Measurements from ENCODE around the gene ATOSA.

Gene ATOSA

GRCh38 chr15:52706091-52706490 lies 26.9 kb upstream of the ATOSA start:
- Histone ChIP-seq H3K4me1 (ENCODE audit: control insufficient read depth, low read length) (peaks cover 82% of the 10 kb centered on the region), H3F3A (ENCODE audit: control insufficient read depth, insufficient read depth) (peaks cover 23% of the 10 kb centered on the region), H3K4me2 (ENCODE audit: low read length) (peak overlapping the region; percentile 15; the same call in 1 of the 2 replicates), H4K20me1 (ENCODE audit: control insufficient read depth, insufficient read depth, low read depth, low read length) (no peaks in the 10 kb centered on the region), H3K4me3 (ENCODE audit: low read length) (no peak overlapping the region), H3K9me2 (replicated peaks; ENCODE audit: control insufficient read depth, low read length) (no peaks in the 10 kb centered on the region), H3K79me2 (ENCODE audit: control insufficient read depth, low read length) (peaks cover 52% of the 10 kb centered on the region), H3K27me3 (ENCODE audit: control insufficient read depth, low read length) (no peaks in the 10 kb centered on the region), H3K27ac (ENCODE audit: low read depth, low read length) (no peak overlapping the region), H3K9me3 (ENCODE audit: control insufficient read depth, insufficient read depth, low read length) (no peaks in the 10 kb centered on the region), H3K36me3 (ENCODE audit: control insufficient read depth, low read length) (peaks cover 6% of the 10 kb centered on the region)
- TF ChIP-seq, protein P1, sequence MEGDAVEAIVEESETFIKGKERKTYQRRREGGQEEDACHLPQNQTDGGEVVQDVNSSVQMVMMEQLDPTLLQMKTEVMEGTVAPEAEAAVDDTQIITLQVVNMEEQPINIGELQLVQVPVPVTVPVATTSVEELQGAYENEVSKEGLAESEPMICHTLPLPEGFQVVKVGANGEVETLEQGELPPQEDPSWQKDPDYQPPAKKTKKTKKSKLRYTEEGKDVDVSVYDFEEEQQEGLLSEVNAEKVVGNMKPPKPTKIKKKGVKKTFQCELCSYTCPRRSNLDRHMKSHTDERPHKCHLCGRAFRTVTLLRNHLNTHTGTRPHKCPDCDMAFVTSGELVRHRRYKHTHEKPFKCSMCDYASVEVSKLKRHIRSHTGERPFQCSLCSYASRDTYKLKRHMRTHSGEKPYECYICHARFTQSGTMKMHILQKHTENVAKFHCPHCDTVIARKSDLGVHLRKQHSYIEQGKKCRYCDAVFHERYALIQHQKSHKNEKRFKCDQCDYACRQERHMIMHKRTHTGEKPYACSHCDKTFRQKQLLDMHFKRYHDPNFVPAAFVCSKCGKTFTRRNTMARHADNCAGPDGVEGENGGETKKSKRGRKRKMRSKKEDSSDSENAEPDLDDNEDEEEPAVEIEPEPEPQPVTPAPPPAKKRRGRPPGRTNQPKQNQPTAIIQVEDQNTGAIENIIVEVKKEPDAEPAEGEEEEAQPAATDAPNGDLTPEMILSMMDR (IDR thresholded peaks at IDR 0.05; ENCODE audit: low read depth, low read length, poor library complexity, severe bottlenecking): no peak
- TF ChIP-seq EZH2phosphoT487 (IDR thresholded peaks at IDR 0.05; ENCODE audit: borderline replicate concordance, low read length): no peak

GRCh38 chr15:52702390-52702789 lies 23.2 kb upstream of the ATOSA start:
- TF ChIP-seq, protein P1 (IDR thresholded peaks at IDR 0.05; ENCODE audit: low read depth, low read length, poor library complexity, severe bottlenecking): no peak
- Histone ChIP-seq H3K4me2 (ENCODE audit: low read length) (peak overlapping the region; percentile 71), H3K27me3 (ENCODE audit: control insufficient read depth, low read length) (no peaks in the 10 kb centered on the region), H3K36me3 (ENCODE audit: control insufficient read depth, low read length) (peaks cover 3% of the 10 kb centered on the region; the same call in 1 of the 2 replicates), H3K4me1 (ENCODE audit: control insufficient read depth, low read length) (peaks cover 73% of the 10 kb centered on the region), H3K9me3 (ENCODE audit: control insufficient read depth, insufficient read depth, low read length) (no peaks in the 10 kb centered on the region), H3K9me2 (replicated peaks; ENCODE audit: control insufficient read depth, low read length) (no peaks in the 10 kb centered on the region), H3K4me3 (ENCODE audit: low read length) (peak overlapping the region; percentile 60), H3K27ac (ENCODE audit: low read depth, low read length) (peak overlapping the region; percentile 34), H3K79me2 (ENCODE audit: control insufficient read depth, low read length) (peaks cover 43% of the 10 kb centered on the region), H4K20me1 (ENCODE audit: control insufficient read depth, insufficient read depth, low read depth, low read length) (no peaks in the 10 kb centered on the region), H3F3A (ENCODE audit: control insufficient read depth, insufficient read depth) (peaks cover 11% of the 10 kb centered on the region)

GRCh38 chr15:52699457-52699856 lies 20.3 kb upstream of the ATOSA start:
- 0 out of 2 replicates have a peak, but pooled peaks cover 3% of the 10 kb centered on the region for H3F3A ChIP-seq (ENCODE audit: control insufficient read depth, insufficient read depth)
- H3K27me3 ChIP-seq (ENCODE audit: control insufficient read depth, low read length): no peaks in the 10 kb centered on the region
- H3K4me2 ChIP-seq (ENCODE audit: low read length): peak overlapping the region; percentile 39
- peaks cover 71% of the 10 kb centered on the region for H3K4me1 ChIP-seq (ENCODE audit: control insufficient read depth, low read length)
- H4K20me1 ChIP-seq (ENCODE audit: control insufficient read depth, insufficient read depth, low read depth, low read length): no peaks in the 10 kb centered on the region
- H3K79me2 ChIP-seq (ENCODE audit: control insufficient read depth, low read length): peaks cover 40% of the 10 kb centered on the region
- H3K4me3 ChIP-seq (ENCODE audit: low read length): peak overlapping the region; percentile 12
- no peaks in the 10 kb centered on the region for H3K9me3 ChIP-seq (ENCODE audit: control insufficient read depth, insufficient read depth, low read length)
- TF ChIP-seq EZH2phosphoT487 (IDR thresholded peaks at IDR 0.05; ENCODE audit: borderline replicate concordance, low read length): no peak
- TF ChIP-seq, protein P1 (IDR thresholded peaks at IDR 0.05; ENCODE audit: low read depth, low read length, poor library complexity, severe bottlenecking): no peak
- H3K27ac ChIP-seq (ENCODE audit: low read depth, low read length): no peak overlapping the region
- peaks cover 3% of the 10 kb centered on the region; the same call in 1 of the 2 replicates for H3K36me3 ChIP-seq (ENCODE audit: control insufficient read depth, low read length)
- no peaks in the 10 kb centered on the region for H3K9me2 ChIP-seq (replicated peaks; ENCODE audit: control insufficient read depth, low read length)

Data from DOHH2 (cell line).